Smooth muscle cell (in vitro differentiated cells): ENCODE results near the gene LHX3. TPM values are rescaled to one million over a fixed set of nuclear protein-coding genes. Genes with fewer than 3 reads are reported as not detected.

Experiments
- DNase-seq: peaks from one replicate; lab custom pipeline; 2025; ENCODE audit not compliant: unreplicated experiment; lab: John Stamatoyannopoulos, UW
- H2AFZ ChIP-seq: fragments of 200-600 bp; sonication (generic); 2 replicates; pipeline ENCODE4 v1.6.0; 2016; ENCODE audit warnings: antibody characterized with exemption, low read depth, mild to moderate bottlenecking
- H3F3A ChIP-seq: fragments of 200-600 bp; sonication (generic); 2 replicates; pipeline ENCODE4 v1.6.0; 2017; ENCODE audit warnings: antibody characterized with exemption, low read depth
- H3K27ac ChIP-seq: fragments of 200-600 bp; sonication (generic); 2 replicates; pipeline ENCODE4 v1.5.1; 2016; ENCODE audit warnings: low read depth, mild to moderate bottlenecking
- H3K27me3 ChIP-seq: fragments of 200-600 bp; sonication (generic); 2 replicates; pipeline ENCODE4 v1.6.1; 2016; ENCODE audit warnings: low read depth, mild to moderate bottlenecking
- H3K36me3 ChIP-seq: fragments of 200-600 bp; sonication (generic); 2 replicates; pipeline ENCODE4 v1.5.1; 2016; ENCODE audit warnings: low read depth
- H3K4me1 ChIP-seq: fragments of 200-600 bp; sonication (generic); 2 replicates; pipeline ENCODE4 v1.5.1; 2016; ENCODE audit warnings: low read depth
- H3K4me2 ChIP-seq: fragments of 200-600 bp; sonication (generic); 2 replicates; pipeline ENCODE4 v1.6.0; 2016; ENCODE audit warnings: mild to moderate bottlenecking
- H3K4me3 ChIP-seq: fragments of 200-600 bp; sonication (generic); 2 replicates; pipeline ENCODE4 v1.5.1; 2016; ENCODE audit warnings: mild to moderate bottlenecking
- H3K79me2 ChIP-seq: fragments of 200-600 bp; sonication (generic); 2 replicates; pipeline ENCODE4 v1.6.0; 2016; ENCODE audit warnings: low read depth, mild to moderate bottlenecking
- H3K9ac ChIP-seq: fragments of 200-600 bp; sonication (generic); 2 replicates; pipeline ENCODE4 v1.6.0; 2016; ENCODE audit warnings: low read depth
- H3K9me3 ChIP-seq: fragments of 200-600 bp; sonication (generic); replicated peaks from 2 replicates; pipeline ENCODE4 v1.5.1; 2016; ENCODE audit warnings: low read depth
- H4K20me1 ChIP-seq: fragments of 200-600 bp; sonication (generic); 2 replicates; pipeline ENCODE4 v1.6.0; 2016; ENCODE audit warnings: low read depth
- WGBS: methylation state at CpG from one replicate; pipeline ENCODE4 v1.1.7; 2016; ENCODE audit warnings: low lambda C conversion rate; 5-methylcytosine and 5-hydroxymethylcytosine counted together
- polyA plus RNA-seq: library from polyadenylated mRNA; unstranded; fragments of >200 nt; fragmentation: Nextera tagmentation; extraction: Ambion mirVana; gene quantifications from 2 replicates; pipeline ENCODE4 v1.2.1, GENCODE V29; 2016
- total RNA-seq: library from RNA; depleted of rRNA; stranded (reverse); fragments of >200 nt; gene quantifications from 2 replicates; pipeline ENCODE4 v1.2.3, GENCODE V29; 2014
- TF ChIP-seq, protein P1 (sequence below): fragments of 200-600 bp; sonication (generic); IDR thresholded peaks from 2 replicates; pipeline ENCODE4 v1.5.1; 2017; ENCODE audit warnings: borderline replicate concordance, mild to moderate bottlenecking, antibody characterized with exemption; ENCODE audit not compliant: insufficient read depth, poor library complexity, severe bottlenecking

Gene LHX3
- total and polyA plus RNA-seq, 2 experiments from 2014 or later: not detected

DNA sequence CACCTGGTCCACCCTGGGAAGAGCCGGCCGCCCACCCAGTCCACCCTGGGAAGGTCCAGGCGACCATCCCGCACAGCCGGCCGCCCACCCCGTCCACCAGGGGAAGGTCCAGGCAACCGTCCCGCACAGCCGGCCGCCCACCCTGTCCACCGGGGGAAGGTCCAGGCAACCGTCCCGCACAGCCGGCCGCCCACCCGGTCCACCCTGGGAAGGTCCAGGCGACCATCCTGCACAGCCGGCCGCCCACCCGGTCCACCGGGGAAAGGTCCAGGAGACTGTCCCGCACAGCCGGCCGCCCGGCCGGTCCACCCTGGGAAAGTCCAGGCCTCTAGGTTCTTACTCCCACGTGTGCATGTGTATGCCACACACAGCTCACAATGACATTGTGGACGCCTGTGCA lies 47.4 kb upstream of the LHX3 start:
- Histone ChIP-seq H3K4me1 (peaks cover 3% of the 10 kb centered on the region), H3K4me3 (no peak overlapping the region), H3K4me2 (no peak overlapping the region)

GRCh38 chr9:136251264-136252115 lies 46.6 kb upstream of the LHX3 start:
- H3K9me3 ChIP-seq: no peaks in the 10 kb centered on the region
- no peaks in the 10 kb centered on the region for H3K27me3 ChIP-seq
- peaks cover 3% of the 10 kb centered on the region for H3K4me1 ChIP-seq
- H3F3A ChIP-seq: no peaks in the 10 kb centered on the region
- H3K9ac ChIP-seq: no peak overlapping the region
- H3K4me2 ChIP-seq: no peak overlapping the region
- no peak overlapping the region for H2AFZ ChIP-seq
- H3K36me3 ChIP-seq: no peaks in the 10 kb centered on the region
- WGBS: 94% methylated on average over 27 of the region's 50 CpGs
- no peaks in the 10 kb centered on the region for H4K20me1 ChIP-seq
- no peak overlapping the region for H3K27ac ChIP-seq
- DNase-seq: no peak
- no peaks in the 10 kb centered on the region for H3K79me2 ChIP-seq
- H3K4me3 ChIP-seq: no peak overlapping the region
- TF ChIP-seq, protein P1, sequence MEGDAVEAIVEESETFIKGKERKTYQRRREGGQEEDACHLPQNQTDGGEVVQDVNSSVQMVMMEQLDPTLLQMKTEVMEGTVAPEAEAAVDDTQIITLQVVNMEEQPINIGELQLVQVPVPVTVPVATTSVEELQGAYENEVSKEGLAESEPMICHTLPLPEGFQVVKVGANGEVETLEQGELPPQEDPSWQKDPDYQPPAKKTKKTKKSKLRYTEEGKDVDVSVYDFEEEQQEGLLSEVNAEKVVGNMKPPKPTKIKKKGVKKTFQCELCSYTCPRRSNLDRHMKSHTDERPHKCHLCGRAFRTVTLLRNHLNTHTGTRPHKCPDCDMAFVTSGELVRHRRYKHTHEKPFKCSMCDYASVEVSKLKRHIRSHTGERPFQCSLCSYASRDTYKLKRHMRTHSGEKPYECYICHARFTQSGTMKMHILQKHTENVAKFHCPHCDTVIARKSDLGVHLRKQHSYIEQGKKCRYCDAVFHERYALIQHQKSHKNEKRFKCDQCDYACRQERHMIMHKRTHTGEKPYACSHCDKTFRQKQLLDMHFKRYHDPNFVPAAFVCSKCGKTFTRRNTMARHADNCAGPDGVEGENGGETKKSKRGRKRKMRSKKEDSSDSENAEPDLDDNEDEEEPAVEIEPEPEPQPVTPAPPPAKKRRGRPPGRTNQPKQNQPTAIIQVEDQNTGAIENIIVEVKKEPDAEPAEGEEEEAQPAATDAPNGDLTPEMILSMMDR: no peak

More for the DNA sequence above, 47.4 kb upstream of the LHX3 start:
- Histone ChIP-seq H4K20me1 (no peaks in the 10 kb centered on the region), H2AFZ (no peak overlapping the region), H3K36me3 (no peaks in the 10 kb centered on the region), H3K9me3 (no peaks in the 10 kb centered on the region), H3K9ac (no peak overlapping the region), H3K27me3 (no peaks in the 10 kb centered on the region), H3K27ac (no peak overlapping the region), H3K79me2 (no peaks in the 10 kb centered on the region), H3F3A (no peaks in the 10 kb centered on the region)
- no peak for DNase-seq
- TF ChIP-seq, protein P1: no peak
- 97% methylated on average over 25 of the region's 29 CpGs for WGBS

DNA sequence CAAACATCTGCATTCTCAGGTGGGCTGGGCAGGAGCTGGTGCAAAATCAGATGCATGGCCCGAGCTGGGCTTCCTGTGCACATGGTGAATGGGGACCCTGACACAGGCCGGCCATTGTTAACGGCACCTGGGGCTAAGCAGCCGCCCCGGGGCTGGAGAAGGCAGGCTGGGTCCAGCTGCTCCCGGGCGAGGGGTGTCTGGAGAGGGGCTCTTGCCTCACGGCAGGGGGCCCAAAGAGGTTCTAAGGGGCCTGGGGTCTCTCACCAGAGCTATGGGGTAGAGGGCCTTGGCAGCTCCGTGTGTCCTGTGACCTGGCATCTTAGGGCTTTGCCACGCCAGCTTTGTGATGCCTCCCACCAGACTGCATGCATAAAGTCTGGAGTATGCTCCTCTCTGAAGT lies 45.7 kb upstream of the LHX3 start:
- no peaks in the 10 kb centered on the region for H3K36me3 ChIP-seq
- no peaks in the 10 kb centered on the region for H3F3A ChIP-seq
- no peak overlapping the region for H3K4me3 ChIP-seq
- no peak for DNase-seq
- 84% methylated on average over 10 of the region's 10 CpGs for WGBS
- no peaks in the 10 kb centered on the region for H3K27me3 ChIP-seq
- no peak overlapping the region for H3K9ac ChIP-seq
- H2AFZ ChIP-seq: no peak overlapping the region
- H4K20me1 ChIP-seq: no peaks in the 10 kb centered on the region
- peaks cover 5% of the 10 kb centered on the region for H3K4me1 ChIP-seq
- TF ChIP-seq, protein P1: no peak
- no peak overlapping the region for H3K4me2 ChIP-seq
- no peak overlapping the region for H3K27ac ChIP-seq
- no peaks in the 10 kb centered on the region for H3K79me2 ChIP-seq
- H3K9me3 ChIP-seq: no peaks in the 10 kb centered on the region
